CD14-positive monocyte (primary cell): ENCODE results near the gene GALNT12. TPM values are rescaled to one million over a fixed set of nuclear protein-coding genes. Genes with fewer than 3 reads are reported as not detected.

Experiments
- DNase-seq, 3 donors: peaks; one replicate each; pipeline ENCODE4 v3.0.0-alpha.2; 2011 to 2022
- H2AFZ ChIP-seq: 2 replicates; pipeline ENCODE4 v1.6.0; 2012; ENCODE audit warnings: mild to moderate bottlenecking, low read depth, low read length, inconsistent platforms; ENCODE audit not compliant: insufficient read depth, poor library complexity, severe bottlenecking
- H3K27ac ChIP-seq, 2 donors: 1 replicate in 1 of 2; 2 replicates in 1 of 2; pipeline ENCODE4 v1.5.1; 2012 to 2013; ENCODE audit warnings: low read length in 2 of 2, control low read depth in 1 of 2, inconsistent platforms in 1 of 2, low read depth in 1 of 2, mild to moderate bottlenecking in 1 of 2
- H3K27me3 ChIP-seq, 2 donors: one replicate each; pipeline versions ENCODE4 v1.6.0 to v1.6.1; 2011 to 2013; ENCODE audit warnings: low read length in 2 of 2; ENCODE audit not compliant: control insufficient read depth in 2 of 2, insufficient read depth in 2 of 2
- H3K36me3 ChIP-seq, 2 donors: replicated peaks in 1 of 2; 1 replicate in 1 of 2; 2 replicates in 1 of 2; pipeline versions ENCODE4 v1.5.1 to v1.6.1; 2012 to 2013; ENCODE audit warnings: low read length in 2 of 2, control low read depth in 1 of 2, inconsistent platforms in 1 of 2, mild to moderate bottlenecking in 1 of 2; ENCODE audit not compliant: insufficient read depth in 2 of 2, control insufficient read depth in 1 of 2
- H3K4me1 ChIP-seq, 2 donors: 1 replicate in 1 of 2; 2 replicates in 1 of 2; pipeline versions ENCODE4 v1.5.1 to v1.6.1; 2012 to 2013; ENCODE audit warnings: low read length in 2 of 2, control low read depth in 1 of 2, inconsistent platforms in 1 of 2, mild to moderate bottlenecking in 1 of 2, moderate library complexity in 1 of 2; ENCODE audit not compliant: insufficient read depth in 2 of 2, control insufficient read depth in 1 of 2
- H3K4me2 ChIP-seq: replicated peaks from 2 replicates; pipeline ENCODE3; 2012; ENCODE audit warnings: low read length, moderate library complexity, mild to moderate bottlenecking; ENCODE audit not compliant: poor library complexity, severe bottlenecking; ENCODE audit errors: extremely low read depth
- H3K4me3 ChIP-seq, 3 experiments: fragments of 200-600 bp in 1 of 3; sonication (generic) in 1 of 3; replicated peaks in 1 of 3; 1 replicate in 2 of 3; 2 replicates in 1 of 3; pipeline ENCODE4 v1.5.1; 2011 to 2013; ENCODE audit warnings: low read length in 3 of 3, mild to moderate bottlenecking in 3 of 3, control low read depth in 2 of 3, low read depth in 2 of 3, inconsistent platforms in 1 of 3, moderate library complexity in 1 of 3
- H3K79me2 ChIP-seq: 2 replicates; pipeline ENCODE4 v1.6.0; 2012; ENCODE audit warnings: mild to moderate bottlenecking, control low read depth, inconsistent platforms, low read length, moderate library complexity; ENCODE audit not compliant: insufficient read depth
- H3K9ac ChIP-seq: 2 replicates; pipeline ENCODE4 v1.6.0; 2017; ENCODE audit warnings: low read length, mild to moderate bottlenecking; ENCODE audit not compliant: insufficient read depth, poor library complexity, severe bottlenecking
- H3K9me3 ChIP-seq, 2 donors: replicated peaks in 1 of 2; 1 replicate in 1 of 2; 2 replicates in 1 of 2; pipeline versions ENCODE4 v1.5.1 to v1.6.1; 2012 to 2013; ENCODE audit warnings: low read length in 2 of 2, control low read depth in 1 of 2; ENCODE audit not compliant: control insufficient read depth in 1 of 2, insufficient read depth in 1 of 2
- H4K20me1 ChIP-seq: 2 replicates; pipeline ENCODE4 v1.6.0; 2012; ENCODE audit warnings: mild to moderate bottlenecking, low read length, control low read depth, moderate library complexity; ENCODE audit not compliant: insufficient read depth
- H3K27ac Mint-ChIP-seq, 7 donors: one replicate each; pipeline ENCODE4 v1.8.0; 2020; ENCODE audit warnings: mild to moderate bottlenecking in 7 of 7, mixed read lengths in 7 of 7, moderate library complexity in 6 of 7, inconsistent platforms in 2 of 7
- H3K27me3 Mint-ChIP-seq, 3 donors: one replicate each; pipeline ENCODE4 v1.8.0; 2021 to 2022; ENCODE audit warnings: low read depth in 3 of 3, mild to moderate bottlenecking in 3 of 3, mixed read lengths in 3 of 3, moderate library complexity in 3 of 3, inconsistent platforms in 1 of 3
- H3K36me3 Mint-ChIP-seq, 2 donors: one replicate each; pipeline ENCODE4 v1.8.0; 2020; ENCODE audit warnings: mixed read lengths in 2 of 2, inconsistent platforms in 1 of 2, mild to moderate bottlenecking in 1 of 2
- H3K4me1 Mint-ChIP-seq: one replicate; pipeline ENCODE4 v1.8.0; 2020; ENCODE audit warnings: mild to moderate bottlenecking, mixed read lengths
- H3K4me3 Mint-ChIP-seq, 2 donors: one replicate each; pipeline ENCODE4 v1.8.0; 2020; ENCODE audit warnings: mild to moderate bottlenecking in 2 of 2, mixed read lengths in 2 of 2, moderate library complexity in 1 of 2
- H3K9me3 Mint-ChIP-seq, 7 donors: one replicate each; pipeline ENCODE4 v1.8.0; 2020 to 2022; ENCODE audit warnings: mixed read lengths in 7 of 7, mild to moderate bottlenecking in 6 of 7, moderate library complexity in 6 of 7, inconsistent platforms in 2 of 7
- WGBS: methylation state at CpG from one replicate; pipeline ENCODE4 v1.1.5; 2013; ENCODE audit warnings: missing lambda C conversion rate; ENCODE audit not compliant: insufficient coverage; 5-methylcytosine and 5-hydroxymethylcytosine counted together
- intact Hi-C, 2 donors: fragments of 100-400 bp; cut with micrococcal nuclease; formaldehyde crosslinking; loops; one replicate each; pipeline versions ENCODE4 v1.15.0 to v1.15.1; 2023
- polyA plus RNA-seq, 3 donors: library from polyadenylated mRNA; depleted of rRNA in 1 of 3; unstranded in 2 of 3; stranded (reverse) in 1 of 3; fragments of 300-500 nt in 2 of 3; fragments of >200 nt in 1 of 3; fragmentation: Illumina TruSeq in 2 of 3; gene quantifications; 1 replicate in 2 of 3; 2 replicates in 1 of 3; pipeline ENCODE4 v1.2.3, GENCODE V29; 2012 to 2021
- TF ChIP-seq, protein P1 (sequence below): fragments of 200-600 bp; IDR thresholded peaks from one replicate; pipeline ENCODE4 v1.8.0; 2022; ENCODE audit warnings: antibody characterized with exemption, mild to moderate bottlenecking

The GALNT12 gene
- polyA plus RNA-seq, 3 donors = 0.16 TPM; not detected in 2

- Histone ChIP-seq H3K9me3 (no peaks in the 10 kb centered on the region), H3K4me1 (peaks cover 4 to 6% of the 10 kb centered on the region in 2 donors), H3K36me3 (no peaks in the 10 kb centered on the region), H3K27ac (no peak overlapping the region), H2AFZ (no peak overlapping the region), H3K9ac (no peak overlapping the region), H3K27me3 (no peaks in the 10 kb centered on the region), H4K20me1 (no peaks in the 10 kb centered on the region), H3K79me2 (no peaks in the 10 kb centered on the region), H3K4me3 (no peak overlapping the region), H3K4me2 (no peak overlapping the region)
- peaks cover 0 to 11% (median 3%) of the 10 kb centered on the region in 7 donors for H3K9me3 Mint-ChIP-seq
- H3K27ac Mint-ChIP-seq = no peak overlapping the region
- no peak overlapping the region for H3K4me3 Mint-ChIP-seq
- no peaks in the 10 kb centered on the region for H3K36me3 Mint-ChIP-seq
- H3K27me3 Mint-ChIP-seq = peaks cover 0 to 6% (median 0%) of the 10 kb centered on the region in 3 donors
- intact Hi-C loops = no loop called here
- 75% methylated on average over 1 of the region's 4 CpGs for WGBS
- TF ChIP-seq, protein P1, sequence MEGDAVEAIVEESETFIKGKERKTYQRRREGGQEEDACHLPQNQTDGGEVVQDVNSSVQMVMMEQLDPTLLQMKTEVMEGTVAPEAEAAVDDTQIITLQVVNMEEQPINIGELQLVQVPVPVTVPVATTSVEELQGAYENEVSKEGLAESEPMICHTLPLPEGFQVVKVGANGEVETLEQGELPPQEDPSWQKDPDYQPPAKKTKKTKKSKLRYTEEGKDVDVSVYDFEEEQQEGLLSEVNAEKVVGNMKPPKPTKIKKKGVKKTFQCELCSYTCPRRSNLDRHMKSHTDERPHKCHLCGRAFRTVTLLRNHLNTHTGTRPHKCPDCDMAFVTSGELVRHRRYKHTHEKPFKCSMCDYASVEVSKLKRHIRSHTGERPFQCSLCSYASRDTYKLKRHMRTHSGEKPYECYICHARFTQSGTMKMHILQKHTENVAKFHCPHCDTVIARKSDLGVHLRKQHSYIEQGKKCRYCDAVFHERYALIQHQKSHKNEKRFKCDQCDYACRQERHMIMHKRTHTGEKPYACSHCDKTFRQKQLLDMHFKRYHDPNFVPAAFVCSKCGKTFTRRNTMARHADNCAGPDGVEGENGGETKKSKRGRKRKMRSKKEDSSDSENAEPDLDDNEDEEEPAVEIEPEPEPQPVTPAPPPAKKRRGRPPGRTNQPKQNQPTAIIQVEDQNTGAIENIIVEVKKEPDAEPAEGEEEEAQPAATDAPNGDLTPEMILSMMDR = no peak
- DNase-seq = no peak
- peaks cover 13% of the 10 kb centered on the region for H3K4me1 Mint-ChIP-seq
Measured at GRCh38 chr9:98892690-98893089, 85.2 kb downstream of the GALNT12 start.

DNA sequence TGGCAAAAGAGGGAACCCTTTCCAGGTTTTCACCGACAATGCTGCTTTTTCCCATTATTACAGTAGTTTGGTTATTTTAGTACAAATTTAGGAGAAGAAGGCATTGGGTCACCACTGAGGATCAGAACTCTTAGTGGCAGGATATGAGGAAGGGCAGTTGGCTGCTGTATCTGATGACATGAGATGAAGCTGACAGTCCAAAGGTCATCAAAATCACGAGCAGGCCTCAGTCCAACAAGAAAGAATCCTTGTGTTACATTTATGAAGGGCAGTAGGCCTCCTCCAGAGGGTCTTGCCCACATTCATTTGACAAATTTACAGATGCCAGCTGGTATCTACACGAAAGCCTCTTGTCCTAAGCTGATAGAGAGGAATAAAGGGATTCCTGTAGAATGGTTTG is 86.7 kb downstream of the GALNT12 start:
- no peak overlapping the region for H3K27ac ChIP-seq
- no peak for DNase-seq
- H3K4me1 Mint-ChIP-seq = peaks cover 17% of the 10 kb centered on the region
- H3K4me3 ChIP-seq = no peak overlapping the region
- no peaks in the 10 kb centered on the region for H3K79me2 ChIP-seq
- no peaks in the 10 kb centered on the region for H4K20me1 ChIP-seq
- no peak overlapping the region for H2AFZ ChIP-seq
- intact Hi-C loops = no loop called here
- WGBS = no CpG with 5 or more reads among the region's 3 CpGs
- H3K36me3 ChIP-seq = no peaks in the 10 kb centered on the region
- no peak overlapping the region for H3K4me2 ChIP-seq
- peaks cover 4 to 7% of the 10 kb centered on the region in 2 donors for H3K4me1 ChIP-seq
- H3K27ac Mint-ChIP-seq = no peak overlapping the region
- H3K9me3 Mint-ChIP-seq = peaks cover 0 to 11% (median 3%) of the 10 kb centered on the region in 7 donors
- H3K9me3 ChIP-seq = no peaks in the 10 kb centered on the region
- TF ChIP-seq, protein P1 = no peak
- H3K36me3 Mint-ChIP-seq = no peaks in the 10 kb centered on the region
- no peaks in the 10 kb centered on the region for H3K27me3 ChIP-seq
- H3K4me3 Mint-ChIP-seq = no peak overlapping the region
- H3K27me3 Mint-ChIP-seq = peaks cover 0 to 9% (median 0%) of the 10 kb centered on the region in 3 donors
- no peak overlapping the region for H3K9ac ChIP-seq
